Measurements from ENCODE around the gene PRDM4.
A peak's percentile ranks its signal among the peaks of the same experiment; 100 is the strongest.
"Not testable (repeated sequence)": the region's sequence is repeated elsewhere in the genome, so short reads cannot be mapped to it uniquely, and the experiment has no call there.

Gene PRDM4

DNA sequence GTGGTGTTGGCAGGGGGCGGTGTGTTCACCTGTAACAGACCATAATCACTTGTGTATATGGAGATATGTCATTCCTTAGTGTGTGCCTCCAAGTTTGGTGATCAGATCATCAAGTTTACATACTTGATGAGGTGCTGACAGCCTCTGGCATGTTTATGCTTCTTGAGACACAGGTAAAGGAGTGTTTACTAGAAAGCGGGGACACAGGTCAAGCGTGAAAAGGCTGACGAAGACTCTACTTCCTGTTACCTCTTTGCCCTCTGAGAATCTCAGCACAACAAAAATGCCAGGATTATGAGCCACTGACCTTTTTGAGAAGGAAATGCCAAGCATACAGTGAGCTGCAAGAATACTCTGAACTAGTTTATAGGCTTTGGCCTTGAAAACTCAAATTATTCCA is 29.6 kb downstream of the PRDM4 start:
- DNase-seq (ENCODE audit: insufficient read length) (no peak), FAIRE-seq (peak; percentile 24)
- no peak for TF ChIP-seq POLR2A (IDR thresholded peaks at IDR 0.05; ENCODE audit: low read depth, low read length)
- no peak for TF ChIP-seq POLR2AphosphoS5 (IDR thresholded peaks at IDR 0.05; ENCODE audit: low read depth, low read length)
- no peak for TF ChIP-seq TAF1 (IDR thresholded peaks at IDR 0.05; ENCODE audit: borderline replicate concordance, low read depth, low read length)

- FAIRE-seq (no peak), DNase-seq (ENCODE audit: insufficient read length) (no peak)
- TF ChIP-seq POLR2A (IDR thresholded peaks at IDR 0.05; ENCODE audit: low read depth, low read length) (no peak), POLR2AphosphoS5 (IDR thresholded peaks at IDR 0.05; ENCODE audit: low read depth, low read length) (no peak), TAF1 (IDR thresholded peaks at IDR 0.05; ENCODE audit: borderline replicate concordance, low read depth, low read length) (no peak)
These were observed 30.2 kb downstream of the PRDM4 start for GRCh38 chr12:107730618-107731341.

- FAIRE-seq; DNase-seq (ENCODE audit: insufficient read length): not testable (repeated sequence)
These were observed 33.2 kb downstream of the PRDM4 start for GRCh38 chr12:107727742-107728141.

DNA sequence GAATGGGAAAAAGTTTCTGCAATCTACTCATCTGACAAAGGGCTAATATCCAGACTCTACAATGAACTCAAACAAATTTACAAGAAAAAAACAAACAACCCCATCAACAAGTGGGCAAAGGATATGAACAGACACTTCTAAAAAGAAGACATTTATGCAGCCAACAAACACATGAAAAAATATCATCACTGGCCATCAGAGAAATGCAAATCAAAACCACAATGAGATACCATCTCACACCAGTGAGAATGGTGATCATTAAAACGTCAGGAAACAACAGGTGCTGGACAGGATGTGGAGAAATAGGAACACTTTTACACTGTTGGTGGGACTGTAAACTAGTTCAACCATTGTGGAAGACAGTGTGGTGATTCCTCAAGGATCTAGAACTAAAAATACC is 33.6 kb downstream of the PRDM4 start:
- DNase-seq (ENCODE audit: insufficient read length); FAIRE-seq: not testable (repeated sequence)

- FAIRE-seq: peak; percentile 79
These were observed 42.3 kb downstream of the PRDM4 start for GRCh38 chr12:107718606-107719005.

GRCh38 chr12:107715780-107716179 is 45.2 kb downstream of the PRDM4 start:
- FAIRE-seq (no peak), DNase-seq (ENCODE audit: insufficient read length) (no peak)
- TF ChIP-seq POLR2AphosphoS5 (IDR thresholded peaks at IDR 0.05; ENCODE audit: low read depth, low read length): no peak
- TF ChIP-seq TAF1 (IDR thresholded peaks at IDR 0.05; ENCODE audit: borderline replicate concordance, low read depth, low read length): no peak
- no peak for TF ChIP-seq POLR2A (IDR thresholded peaks at IDR 0.05; ENCODE audit: low read depth, low read length)

More at GRCh38 chr12:107718606-107719005, 42.3 kb downstream of the PRDM4 start:
- no peak for TF ChIP-seq POLR2AphosphoS5 (IDR thresholded peaks at IDR 0.05; ENCODE audit: low read depth, low read length)
- no peak for TF ChIP-seq POLR2A (IDR thresholded peaks at IDR 0.05; ENCODE audit: low read depth, low read length)
- DNase-seq (ENCODE audit: insufficient read length): no peak

GRCh38 chr12:107705522-107705921 is 55.4 kb downstream of the PRDM4 start:
- FAIRE-seq; DNase-seq (ENCODE audit: insufficient read length): not testable (repeated sequence)

DNA sequence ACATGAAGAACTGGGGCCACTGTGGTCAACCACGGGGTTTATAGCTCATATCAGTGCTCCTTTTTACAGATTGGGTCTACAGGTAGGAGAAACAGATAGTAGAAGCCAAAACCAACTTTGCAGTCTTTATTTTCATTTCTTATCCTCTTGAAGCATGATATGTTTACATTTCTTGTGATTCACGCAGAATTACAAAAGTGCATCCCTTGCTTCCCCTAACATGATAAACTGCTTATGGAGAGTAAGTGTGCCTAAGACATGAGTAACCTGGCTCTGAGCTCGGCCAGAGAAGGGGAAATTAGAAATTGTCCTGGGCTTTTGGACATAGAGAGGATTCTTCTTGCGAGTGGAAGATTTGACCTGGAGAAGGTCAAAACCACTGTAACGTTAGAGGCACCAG is 56.9 kb downstream of the PRDM4 start:
- TF ChIP-seq POLR2A (IDR thresholded peaks at IDR 0.05; ENCODE audit: low read depth, low read length): no peak
- no peak for TF ChIP-seq TAF1 (IDR thresholded peaks at IDR 0.05; ENCODE audit: borderline replicate concordance, low read depth, low read length)
- no peak for TF ChIP-seq POLR2AphosphoS5 (IDR thresholded peaks at IDR 0.05; ENCODE audit: low read depth, low read length)
- DNase-seq (ENCODE audit: insufficient read length): no peak
- no peak for FAIRE-seq

GRCh38 chr12:107702106-107702505 is 58.8 kb downstream of the PRDM4 start:
- TF ChIP-seq POLR2AphosphoS5 (IDR thresholded peaks at IDR 0.05; ENCODE audit: low read depth, low read length) (no peak), POLR2A (IDR thresholded peaks at IDR 0.05; ENCODE audit: low read depth, low read length) (no peak), TAF1 (IDR thresholded peaks at IDR 0.05; ENCODE audit: borderline replicate concordance, low read depth, low read length) (no peak)
- DNase-seq (ENCODE audit: insufficient read length) (no peak), FAIRE-seq (peak; percentile 50)

GRCh38 chr12:107695772-107696171 is 65.2 kb downstream of the PRDM4 start:
- DNase-seq (ENCODE audit: insufficient read length); FAIRE-seq: not testable (repeated sequence)

DNA sequence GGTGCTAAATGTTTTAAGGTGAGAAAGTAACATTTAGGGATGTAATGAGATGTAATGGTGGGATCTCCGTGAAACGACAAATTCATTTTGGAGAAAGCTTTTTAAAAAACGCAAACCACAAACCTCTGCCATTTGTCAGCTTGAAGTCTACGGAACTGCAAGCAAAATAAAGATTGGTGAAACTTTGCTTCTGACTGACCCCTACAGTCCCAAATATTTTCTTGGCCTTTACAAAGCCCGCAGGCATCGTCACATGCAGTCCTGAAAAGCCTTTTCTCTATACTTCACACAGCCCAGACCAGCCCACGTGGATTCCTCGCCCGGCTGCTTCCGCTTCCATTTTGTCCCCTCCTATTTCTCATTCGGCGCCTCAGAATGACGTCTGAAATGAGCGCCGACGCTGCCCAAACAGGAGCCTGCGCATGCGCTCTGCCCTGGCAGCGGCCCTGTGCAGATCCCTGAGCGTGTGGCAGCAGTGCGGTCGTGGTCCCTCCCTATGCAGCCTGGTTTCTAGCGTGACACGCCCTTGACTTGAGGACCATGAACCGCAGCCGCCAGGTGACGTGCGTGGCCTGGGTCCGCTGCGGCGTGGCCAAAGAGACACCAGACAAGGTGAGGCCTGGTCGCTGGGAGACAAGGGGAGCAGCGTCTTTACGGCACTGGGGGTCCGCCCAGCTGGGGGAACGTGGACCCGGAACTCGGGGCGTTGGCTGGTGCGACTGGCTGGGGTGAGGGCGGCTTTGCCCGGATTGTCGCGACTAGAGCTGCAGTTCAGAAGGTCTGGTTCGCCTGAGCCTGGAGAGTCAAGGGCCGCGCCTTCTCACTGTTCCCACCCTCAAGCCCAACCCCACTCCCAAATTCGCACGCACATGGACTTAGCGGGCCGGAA is 75.3 kb downstream of the PRDM4 start, which contains the start of gene PWP1:
Gene PWP1, plus strand, starts transcription at position 440 of the 889 bp plus-strand sequence. Its CDS starts 101 bp downstream, at position 541.
- peak; percentile 69 for FAIRE-seq
- TF ChIP-seq POLR2A (IDR thresholded peaks at IDR 0.05; ENCODE audit: low read depth, low read length): peak; percentile 90
- TF ChIP-seq POLR2AphosphoS5 (IDR thresholded peaks at IDR 0.05; ENCODE audit: low read depth, low read length): peak; percentile 90
- TF ChIP-seq TAF1 (IDR thresholded peaks at IDR 0.05; ENCODE audit: borderline replicate concordance, low read depth, low read length): peak; percentile 82

GRCh38 chr12:107684990-107685359 is 76.0 kb downstream of the PRDM4 start:
- no peak for TF ChIP-seq POLR2A (IDR thresholded peaks at IDR 0.05; ENCODE audit: low read depth, low read length)
- no peak for TF ChIP-seq POLR2AphosphoS5 (IDR thresholded peaks at IDR 0.05; ENCODE audit: low read depth, low read length)
- TF ChIP-seq TAF1 (IDR thresholded peaks at IDR 0.05; ENCODE audit: borderline replicate concordance, low read depth, low read length): no peak
- FAIRE-seq: no peak
- no peak for DNase-seq (ENCODE audit: insufficient read length)

More for the DNA sequence above, 75.3 kb downstream of the PRDM4 start, which contains the start of gene PWP1:
- peak; percentile 91 for DNase-seq (ENCODE audit: insufficient read length)
